Duodenal mucosa (tissue), 2 donors: Measurements from ENCODE around the gene KLF12.

ENCODE experiments used
- H3K27ac ChIP-seq: one replicate; pipeline ENCODE4 v1.7.0; 2013; ENCODE audit warnings: low read depth, low read length
- H3K27me3 ChIP-seq, 2 donors: one replicate each; pipeline ENCODE4 v1.7.0; 2013; ENCODE audit warnings: low read length in 2 of 2, control low read depth in 1 of 2; ENCODE audit not compliant: insufficient read depth in 2 of 2, control insufficient read depth in 1 of 2
- H3K36me3 ChIP-seq, 2 donors: one replicate each; pipeline ENCODE4 v1.7.0; 2013; ENCODE audit warnings: low read length in 2 of 2, control low read depth in 1 of 2; ENCODE audit not compliant: insufficient read depth in 2 of 2, control insufficient read depth in 1 of 2
- H3K4me1 ChIP-seq, 2 donors: one replicate each; pipeline ENCODE4 v1.7.0; 2013; ENCODE audit warnings: low read length in 2 of 2, control low read depth in 1 of 2; ENCODE audit not compliant: insufficient read depth in 2 of 2, control insufficient read depth in 1 of 2
- H3K4me3 ChIP-seq, 2 donors: one replicate each; pipeline ENCODE4 v1.7.0; 2013; ENCODE audit warnings: low read length in 2 of 2, low read depth in 1 of 2
- H3K9ac ChIP-seq, 2 donors: one replicate each; pipeline ENCODE4 v1.7.0; 2013; ENCODE audit warnings: low read length in 2 of 2, low read depth in 1 of 2
- H3K9me3 ChIP-seq, 2 donors: one replicate each; pipeline ENCODE4 v1.7.0; 2013; ENCODE audit warnings: low read length in 2 of 2, control low read depth in 1 of 2; ENCODE audit not compliant: control insufficient read depth in 1 of 2

Gene KLF12

DNA sequence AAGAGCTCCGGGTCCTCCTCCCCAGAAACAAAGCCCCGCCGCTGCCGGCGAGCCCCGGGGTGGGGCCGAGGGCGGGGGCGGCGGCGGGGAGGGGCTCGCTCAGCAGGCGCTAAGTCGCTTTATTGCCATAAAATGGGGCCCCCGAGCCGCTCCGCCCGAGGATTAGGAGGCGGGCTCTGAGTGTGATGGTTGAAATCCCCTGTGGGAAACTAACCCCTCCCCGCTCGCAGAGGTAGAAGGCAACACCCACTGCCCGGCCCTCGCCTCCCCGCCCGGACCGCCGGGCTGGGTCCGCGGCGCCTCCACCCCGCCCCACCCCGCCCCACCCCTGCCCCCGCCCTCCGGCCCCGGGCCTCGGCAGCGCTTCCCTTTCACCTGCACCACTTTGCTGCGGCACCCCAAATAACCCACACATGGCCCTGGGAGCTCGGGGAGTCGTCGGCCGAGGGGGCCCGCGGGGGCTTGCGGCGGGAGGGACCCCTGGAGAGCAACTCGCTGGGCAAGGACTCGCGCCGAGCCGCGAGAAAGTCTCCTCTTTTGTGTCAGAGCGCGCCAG is at the start of gene KLF12:
Gene KLF12 (minus strand): TSS at position 184 of the 556 bp plus-strand sequence.
- Histone ChIP-seq H3K4me3 (peak within 1 kb of the TSS; percentile 70 to 93), H3K9ac (peak within 1 kb of the TSS; percentile 47 to 49), H3K27ac (peak within 1 kb of the TSS; percentile 90), H3K36me3 (no peaks in the 10 kb centered on the region), H3K27me3 (no peaks in the 10 kb centered on the region), H3K4me1 (peaks cover 0 to 17% of the 10 kb centered on the region in 2 donors), H3K9me3 (no peaks in the 10 kb centered on the region)

GRCh38 chr13:74182491-74182890 is 48.3 kb upstream of the KLF12 start:
- H3K4me3 ChIP-seq: no peak overlapping the region
- H3K9me3 ChIP-seq: no peaks in the 10 kb centered on the region
- no peak overlapping the region for H3K9ac ChIP-seq
- H3K27ac ChIP-seq: no peak overlapping the region
- H3K27me3 ChIP-seq: no peaks in the 10 kb centered on the region
- H3K4me1 ChIP-seq: no peaks in the 10 kb centered on the region
- H3K36me3 ChIP-seq: no peaks in the 10 kb centered on the region

DNA sequence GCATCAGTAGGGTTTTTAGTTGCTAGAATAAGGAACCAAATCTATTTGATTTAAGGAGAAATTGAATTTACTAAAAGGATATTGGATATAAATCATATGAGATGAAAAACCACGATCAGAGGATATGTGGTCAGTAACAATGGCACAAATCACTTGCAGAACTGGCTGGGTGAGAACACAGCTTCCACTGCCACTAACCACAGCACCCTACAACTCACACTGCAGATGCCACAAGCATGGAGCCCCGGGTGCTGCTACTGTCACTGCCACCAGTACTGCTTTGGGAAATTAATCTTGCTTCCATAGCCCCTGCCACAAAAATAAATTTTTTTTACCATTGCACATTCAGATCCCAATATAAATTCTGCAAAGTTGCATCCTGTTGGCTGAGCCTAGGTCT is 40.6 kb upstream of the KLF12 start:
- H3K36me3 ChIP-seq: no peaks in the 10 kb centered on the region
- H3K4me1 ChIP-seq: no peaks in the 10 kb centered on the region

DNA sequence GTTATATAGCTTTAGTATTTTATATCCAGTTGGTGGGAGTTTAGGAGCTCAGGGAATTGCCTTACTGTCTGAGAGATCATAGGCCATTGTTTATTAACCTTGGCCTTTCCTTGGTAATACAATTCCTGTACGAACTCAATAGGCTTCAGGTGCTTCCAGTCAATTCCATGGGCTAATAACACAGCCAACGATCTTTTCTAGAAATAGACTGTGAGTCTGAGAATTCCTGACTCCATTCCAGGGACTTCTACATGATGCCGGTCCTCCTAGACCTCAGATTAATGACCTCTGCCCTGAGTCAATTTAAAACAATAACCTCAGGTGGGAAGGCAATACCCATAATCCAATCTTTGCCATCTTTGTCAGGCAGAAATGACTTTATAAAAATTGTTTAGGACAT is 39.6 kb upstream of the KLF12 start:
- Histone ChIP-seq H3K4me3 (no peak overlapping the region), H3K27me3 (no peaks in the 10 kb centered on the region), H3K27ac (no peak overlapping the region), H3K4me1 (no peaks in the 10 kb centered on the region), H3K9ac (no peak overlapping the region), H3K9me3 (no peaks in the 10 kb centered on the region), H3K36me3 (no peaks in the 10 kb centered on the region)

More for the DNA sequence above, 40.6 kb upstream of the KLF12 start:
- Histone ChIP-seq H3K27me3 (no peaks in the 10 kb centered on the region), H3K27ac (no peak overlapping the region), H3K4me3 (no peak overlapping the region), H3K9ac (no peak overlapping the region), H3K9me3 (no peaks in the 10 kb centered on the region)

- Histone ChIP-seq H3K27me3 (no peaks in the 10 kb centered on the region), H3K9ac (no peak overlapping the region), H3K4me1 (peaks cover 0 to 5% of the 10 kb centered on the region in 2 donors), H3K36me3 (no peaks in the 10 kb centered on the region), H3K27ac (no peak overlapping the region), H3K9me3 (no peaks in the 10 kb centered on the region), H3K4me3 (no peak overlapping the region)
Observed at GRCh38 chr13:74171641-74172040, 37.4 kb upstream of the KLF12 start.

DNA sequence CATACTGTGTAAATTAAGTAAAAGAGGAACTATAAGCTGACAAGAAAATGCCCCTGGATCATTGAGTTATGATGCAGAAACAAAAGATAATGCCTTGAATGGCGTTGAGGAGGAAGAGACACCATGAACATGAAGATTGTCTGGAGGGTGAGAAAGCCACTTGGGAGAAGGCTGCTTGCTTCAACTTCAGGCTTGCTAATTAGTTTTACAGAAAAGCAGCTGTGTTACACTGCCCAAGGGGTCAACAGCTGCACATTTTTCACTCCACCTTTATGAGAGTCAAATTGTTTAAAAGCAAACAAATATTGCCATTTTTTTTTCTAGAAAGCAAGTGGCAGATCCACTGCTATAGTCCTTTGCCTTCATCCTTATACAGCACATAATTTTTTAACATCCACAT is 35.5 kb upstream of the KLF12 start:
- H3K4me1 ChIP-seq: peaks cover 0 to 5% of the 10 kb centered on the region in 2 donors
- no peak overlapping the region for H3K27ac ChIP-seq
- no peak overlapping the region for H3K4me3 ChIP-seq
- no peak overlapping the region for H3K9ac ChIP-seq
- no peaks in the 10 kb centered on the region for H3K36me3 ChIP-seq
- no peaks in the 10 kb centered on the region for H3K27me3 ChIP-seq
- H3K9me3 ChIP-seq: no peaks in the 10 kb centered on the region

GRCh38 chr13:74168263-74168675 is 34.1 kb upstream of the KLF12 start:
- Histone ChIP-seq H3K27ac (no peak overlapping the region), H3K4me1 (peaks cover 0 to 5% of the 10 kb centered on the region in 2 donors), H3K27me3 (no peaks in the 10 kb centered on the region), H3K9ac (no peak overlapping the region), H3K4me3 (no peak overlapping the region), H3K9me3 (no peaks in the 10 kb centered on the region), H3K36me3 (no peaks in the 10 kb centered on the region)

GRCh38 chr13:74166261-74167004 is 32.2 kb upstream of the KLF12 start:
- H3K27me3 ChIP-seq: no peaks in the 10 kb centered on the region
- no peak overlapping the region for H3K27ac ChIP-seq
- peaks cover 0 to 5% of the 10 kb centered on the region in 2 donors for H3K4me1 ChIP-seq
- no peaks in the 10 kb centered on the region for H3K9me3 ChIP-seq
- H3K9ac ChIP-seq: no peak overlapping the region
- H3K4me3 ChIP-seq: no peak overlapping the region
- H3K36me3 ChIP-seq: no peaks in the 10 kb centered on the region

DNA sequence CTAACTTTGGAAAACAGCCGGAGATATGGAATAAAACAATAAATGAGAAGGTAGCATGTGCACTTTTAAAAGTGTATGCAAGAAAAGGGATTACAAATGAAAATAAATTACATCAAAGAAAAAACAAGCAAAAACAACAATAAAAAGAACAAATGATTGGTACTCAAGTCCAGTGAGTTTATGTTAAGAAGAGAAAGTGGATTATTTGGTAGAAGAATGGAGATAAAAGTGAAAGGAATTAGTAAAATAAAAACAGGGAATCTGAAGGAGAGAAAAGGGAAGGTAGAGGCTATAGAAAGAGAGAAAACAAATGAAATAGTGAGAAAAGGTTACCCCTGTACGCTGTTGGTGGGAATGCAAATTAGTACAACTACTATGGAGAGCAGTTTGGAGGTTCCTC is 28.6 kb upstream of the KLF12 start:
- Histone ChIP-seq H3K9ac (no peak overlapping the region), H3K4me3 (no peak overlapping the region), H3K27ac (no peak overlapping the region)

DNA sequence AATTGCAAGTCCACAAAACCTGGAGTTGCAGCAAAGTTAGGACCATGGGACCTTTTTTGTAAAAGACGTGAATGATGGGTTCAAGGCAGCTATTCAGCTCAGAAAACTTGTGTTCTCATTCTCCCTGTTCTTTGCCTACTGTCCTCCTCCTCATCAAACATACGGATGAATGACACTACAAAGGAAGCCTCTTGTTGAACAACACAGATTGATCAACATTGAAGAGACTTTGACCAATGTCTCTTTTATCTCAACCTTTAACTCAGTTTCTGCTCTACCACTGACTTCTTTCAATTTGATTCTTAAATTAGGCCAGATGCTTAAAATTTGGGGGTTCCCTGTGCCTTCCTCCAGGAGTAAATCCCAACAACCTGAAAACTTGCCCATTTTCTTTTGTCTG is 27.9 kb upstream of the KLF12 start:
- Histone ChIP-seq H3K9ac (no peak overlapping the region), H3K9me3 (no peaks in the 10 kb centered on the region)

More for the DNA sequence above, 28.6 kb upstream of the KLF12 start:
- Histone ChIP-seq H3K27me3 (no peaks in the 10 kb centered on the region), H3K36me3 (no peaks in the 10 kb centered on the region), H3K9me3 (no peaks in the 10 kb centered on the region), H3K4me1 (no peaks in the 10 kb centered on the region)

More for the DNA sequence above, 27.9 kb upstream of the KLF12 start:
- Histone ChIP-seq H3K36me3 (no peaks in the 10 kb centered on the region), H3K4me1 (no peaks in the 10 kb centered on the region), H3K27me3 (no peaks in the 10 kb centered on the region), H3K4me3 (no peak overlapping the region), H3K27ac (no peak overlapping the region)
